Measurements from ENCODE around the gene SYNE4.
"Not testable (repeated sequence)": the region's sequence is repeated elsewhere in the genome, so short reads cannot be mapped to it uniquely, and the experiment has no call there.

The SYNE4 gene

GRCh38 chr19:35988824-35989223 lies 19.8 kb downstream of the SYNE4 start:
- no peak for DNase-seq

- DNase-seq, result no peak
Measured at GRCh38 chr19:35987571-35987896, 21.1 kb downstream of the SYNE4 start.

DNA sequence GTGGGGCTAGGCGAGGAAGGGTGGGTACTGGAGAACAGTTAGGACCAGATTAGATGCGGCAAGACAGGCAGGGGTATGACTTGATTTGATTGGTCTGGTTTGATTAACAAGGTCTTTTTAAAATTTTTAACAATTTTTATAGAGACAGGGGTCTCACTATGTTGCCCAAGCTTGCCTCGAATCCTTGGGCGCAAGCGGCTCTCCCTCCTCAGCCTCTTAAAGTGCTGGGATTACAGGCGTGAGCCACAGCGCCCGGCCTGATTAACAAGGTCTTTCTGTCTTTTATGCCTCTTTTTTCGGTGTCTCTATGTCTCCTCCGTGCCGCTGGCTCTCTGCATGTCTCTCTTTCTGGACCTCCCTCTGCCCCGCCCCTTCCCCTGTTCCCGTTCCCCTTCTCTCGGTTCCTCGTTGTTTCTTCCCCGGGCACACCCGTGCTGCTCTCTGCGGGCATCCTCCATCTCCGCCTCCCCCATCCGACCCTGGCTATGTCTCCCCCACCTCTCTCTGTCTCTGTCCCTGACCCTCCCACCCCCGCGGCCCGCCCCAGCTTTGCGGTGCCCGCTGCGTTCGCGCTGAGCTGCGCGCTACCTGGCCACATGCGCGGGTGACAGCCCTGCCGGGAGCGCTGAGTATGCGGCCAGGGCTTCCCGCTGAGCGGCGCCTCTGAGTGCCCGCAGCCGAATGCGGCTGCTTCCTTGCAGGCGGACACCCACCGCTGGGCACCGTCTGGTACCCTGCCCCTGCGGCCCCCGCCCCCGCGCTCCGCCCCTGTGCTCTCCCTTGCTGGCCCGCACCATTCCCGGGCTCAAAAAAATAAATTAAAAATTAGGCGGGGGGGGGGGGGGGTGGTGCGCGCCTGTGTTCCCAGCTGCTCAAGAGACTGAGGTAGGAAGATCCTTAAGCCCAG lies 21.7 kb downstream of the SYNE4 start:
- DNase-seq, result no peak

GRCh38 chr19:35986111-35986510 lies 22.5 kb downstream of the SYNE4 start:
- no peak for DNase-seq

GRCh38 chr19:35983177-35983576 lies 25.4 kb downstream of the SYNE4 start:
- no peak for DNase-seq

DNA sequence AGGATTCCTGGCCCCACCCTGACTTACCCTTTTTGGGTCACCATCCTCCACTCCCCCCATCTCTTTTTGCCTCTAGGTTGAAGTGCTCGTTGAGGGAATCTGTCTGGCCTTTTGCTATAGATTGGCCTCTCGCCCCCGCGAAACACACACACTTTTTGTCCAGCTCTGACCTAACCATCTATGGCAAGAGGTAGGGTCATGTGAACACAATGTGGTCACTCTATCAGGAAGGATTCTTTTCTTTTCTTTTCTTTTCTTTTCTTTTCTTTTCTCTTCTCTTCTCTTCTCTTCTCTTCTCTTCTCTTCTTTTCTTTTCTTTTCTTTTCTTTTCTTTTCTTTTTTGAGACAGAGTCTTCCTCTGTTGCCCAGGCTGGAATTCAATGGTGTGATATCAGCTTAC lies 27.6 kb downstream of the SYNE4 start:
- DNase-seq, result not testable (repeated sequence)

GRCh38 chr19:35978832-35979365 lies 29.7 kb downstream of the SYNE4 start:
- no peak for DNase-seq

GRCh38 chr19:35978271-35978670 lies 30.3 kb downstream of the SYNE4 start:
- no peak for DNase-seq

- no peak for DNase-seq
Measured at GRCh38 chr19:35977446-35978222, 31.0 kb downstream of the SYNE4 start.

DNA sequence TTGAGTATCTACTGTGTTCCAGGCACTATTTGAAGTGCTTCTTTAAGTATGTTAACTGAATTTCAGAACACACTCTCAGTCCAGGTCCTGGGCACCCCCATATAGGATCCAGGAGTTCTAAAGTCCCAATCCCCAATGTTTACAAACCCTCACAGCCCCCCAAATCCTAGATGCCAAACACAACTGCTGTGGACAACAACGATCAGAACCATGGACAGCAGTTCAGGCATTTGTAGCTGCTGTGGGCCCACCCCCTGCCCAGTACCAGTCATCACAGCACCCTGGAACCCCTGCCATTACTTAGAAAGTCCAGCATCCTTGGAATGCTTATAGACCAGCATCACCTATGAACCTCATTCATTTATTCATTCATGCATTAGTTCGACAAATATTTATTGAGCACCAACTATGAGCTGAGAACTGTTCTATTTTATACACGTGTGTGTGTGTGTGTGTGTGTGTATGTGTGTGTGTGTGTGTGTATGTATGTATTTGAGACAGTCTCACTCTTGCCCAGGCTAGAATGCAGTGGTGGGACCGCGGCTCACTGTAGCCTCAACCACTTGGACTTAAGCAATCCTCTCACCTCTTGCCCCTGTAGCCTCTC lies 32.9 kb downstream of the SYNE4 start:
- DNase-seq, result no peak

- DNase-seq, result no peak
Measured at GRCh38 chr19:35973487-35973886, 35.1 kb downstream of the SYNE4 start.

- no peak for DNase-seq
Measured at GRCh38 chr19:35966771-35967170, 41.8 kb downstream of the SYNE4 start.

DNA sequence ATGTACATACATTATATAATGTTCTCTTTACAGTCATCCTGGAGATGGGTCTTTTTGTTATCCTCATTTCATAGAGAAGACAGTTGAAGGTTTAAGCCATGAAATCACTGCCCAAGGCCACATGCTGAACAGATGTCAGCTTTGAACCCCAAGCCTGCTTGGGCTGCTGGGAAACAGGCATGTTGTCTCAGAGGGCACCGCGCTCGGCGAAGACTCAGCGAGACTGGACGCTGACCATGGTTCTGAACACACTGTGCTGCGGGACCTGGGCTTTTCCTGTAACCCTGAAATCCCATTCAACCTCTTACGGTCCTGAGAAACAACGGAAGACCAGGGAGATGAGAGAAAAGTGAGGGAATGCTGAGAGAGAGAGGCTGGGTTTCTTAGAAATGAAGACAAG lies 45.1 kb downstream of the SYNE4 start:
- no peak for DNase-seq

- DNase-seq, result no peak
Measured at GRCh38 chr19:35960432-35960972, 48.1 kb downstream of the SYNE4 start.

DNA sequence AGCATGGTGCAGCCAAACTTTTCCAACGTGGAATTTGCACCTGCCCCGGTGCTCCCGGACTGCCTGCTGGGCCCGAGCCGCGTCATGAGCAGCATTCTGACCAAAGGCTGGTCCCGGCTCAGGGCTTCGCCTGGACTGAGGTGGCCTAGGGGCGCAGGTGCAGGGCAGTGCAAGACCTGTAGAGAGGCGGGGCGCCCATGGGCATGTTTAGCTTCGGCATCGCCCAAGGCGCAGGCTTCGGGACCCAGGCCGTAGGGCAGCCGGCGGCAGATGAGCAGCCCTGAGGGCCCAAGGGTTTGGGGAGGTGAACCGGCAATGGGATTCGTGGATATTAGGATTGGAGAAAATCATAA lies 48.7 kb downstream of the SYNE4 start:
- no peak for DNase-seq

DNA sequence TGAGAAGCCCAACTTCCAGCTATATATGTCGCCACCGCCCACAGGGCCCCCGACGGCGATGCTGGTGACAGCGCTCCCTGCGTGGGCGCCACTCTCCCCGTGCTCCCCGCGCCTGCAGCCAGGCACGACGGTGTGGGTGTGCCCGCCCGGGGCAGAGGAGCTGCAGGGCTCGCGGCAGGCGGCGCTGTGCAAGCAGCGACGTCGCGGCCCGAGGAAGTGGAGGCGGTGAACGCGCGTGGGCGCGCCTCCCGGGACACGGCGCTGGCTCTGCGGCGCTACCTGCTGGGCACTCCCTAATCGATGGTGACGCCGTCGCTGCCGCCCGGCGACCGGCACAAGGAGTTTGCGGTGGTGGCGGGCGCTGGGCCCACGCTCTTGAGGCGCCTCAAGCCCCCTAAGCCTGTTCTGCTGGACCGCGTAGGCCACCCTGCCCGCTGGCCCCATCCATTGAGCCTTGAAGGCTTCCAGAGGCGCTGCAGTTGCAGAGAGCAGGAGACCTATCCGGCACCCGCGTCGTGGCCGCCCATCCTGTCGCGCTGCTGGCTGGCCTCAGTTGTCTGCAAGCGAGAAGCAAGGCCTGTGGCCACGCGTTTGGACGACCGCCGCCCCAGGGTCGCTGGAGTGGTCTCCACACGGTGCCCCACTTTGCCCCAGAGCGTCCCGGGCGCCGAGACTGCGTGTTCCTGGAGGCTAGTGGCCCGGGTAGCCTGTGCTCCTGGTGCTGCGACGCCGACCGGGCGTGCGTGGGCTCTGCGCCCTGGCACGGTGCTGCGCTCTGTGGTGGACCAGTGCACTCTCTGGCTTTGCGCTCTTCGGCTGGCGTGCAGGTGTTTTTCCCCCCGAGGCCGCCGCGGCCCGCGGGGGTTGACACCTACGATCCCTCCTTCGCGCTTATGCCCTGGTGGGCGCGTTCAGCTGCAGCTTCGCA lies 49.3 kb downstream of the SYNE4 start:
- DNase-seq, result no peak

DNA sequence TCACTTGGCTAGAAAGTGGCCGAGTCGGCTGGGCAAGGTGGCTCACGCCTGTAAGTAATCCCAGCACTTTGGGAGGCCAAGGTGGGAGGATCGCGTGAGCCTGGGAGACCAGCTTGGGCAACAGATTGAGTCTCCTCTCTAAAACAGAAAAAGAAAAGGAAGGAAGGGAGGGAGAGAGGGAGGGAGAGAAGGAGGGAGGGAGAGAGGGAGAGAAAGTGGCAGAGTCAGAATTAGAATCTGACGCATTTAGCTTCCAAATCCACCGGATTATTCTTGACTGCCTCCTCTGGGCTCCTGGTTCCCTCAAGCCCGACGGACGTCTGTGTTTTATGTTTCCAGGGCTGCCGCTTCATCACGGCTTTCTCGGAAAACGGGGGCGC lies 50.0 kb downstream of the SYNE4 start:
- no peak for DNase-seq

GRCh38 chr19:35957411-35957810 lies 51.2 kb downstream of the SYNE4 start:
- DNase-seq, result not testable (repeated sequence)

GRCh38 chr19:35955881-35956634 lies 52.6 kb downstream of the SYNE4 start:
- DNase-seq, result no peak
